IMR-90 (cell line): ENCODE data around the gene C7orf57. TPM values are rescaled to one million over a fixed set of nuclear protein-coding genes. Genes with fewer than 3 reads are reported as not detected.
A peak's percentile ranks its signal among the peaks of the same experiment; 100 is the strongest.

Source experiments
- ATAC-seq: fragments of 200-7000 bp; cut with Tn5 transposase; 2 replicates; pipeline ENCODE4 v1.9.1; 2020; ENCODE audit warnings: low read depth, mild to moderate bottlenecking, moderate library complexity
- BruUV-seq: library from RNA; stranded (reverse); fragments of 400-500 nt; replicated peaks from 2 replicates; lab custom pipeline; 2021; lab: Mats Ljungman, UMichigan
- CTCF ChIA-PET: fragments of 300-600 bp; formaldehyde crosslinking; extraction: SDS; loops from one replicate; lab custom pipeline; 2021; ENCODE audit warnings: antibody characterized with exemption; lab: Yijun Ruan, JAX
- POLR2A ChIA-PET: fragments of 300-600 bp; sonication (Branson Sonifier 250); formaldehyde crosslinking; loops from one replicate; lab custom pipeline; 2022; ENCODE audit warnings: antibody characterized with exemption; ENCODE audit not compliant: unreplicated experiment; lab: Charles Lee
- DNase-seq: peaks from one replicate; pipeline ENCODE4 v3.0.0; 2013
- H2AFZ ChIP-seq: replicated peaks from 2 replicates; pipeline ENCODE3; 2013; ENCODE audit warnings: low read length, mild to moderate bottlenecking; ENCODE audit not compliant: poor library complexity
- H2AK5ac ChIP-seq: 2 replicates; pipeline ENCODE4 v1.6.1; 2013; ENCODE audit warnings: low read depth, low read length, inconsistent platforms
- H2AK9ac ChIP-seq: replicated peaks from 2 replicates; pipeline ENCODE3; 2013; ENCODE audit warnings: mild to moderate bottlenecking, low read depth, low read length, moderate library complexity; ENCODE audit not compliant: poor library complexity
- H2BK120ac ChIP-seq: 2 replicates; pipeline ENCODE4 v1.6.1; 2013; ENCODE audit warnings: low read depth, low read length, inconsistent platforms
- H2BK15ac ChIP-seq: 3 replicates; pipeline ENCODE4 v1.6.1; 2013; ENCODE audit warnings: low read depth, low read length, inconsistent platforms
- H2BK20ac ChIP-seq: 2 replicates; pipeline ENCODE4 v1.6.1; 2013; ENCODE audit warnings: low read depth, mild to moderate bottlenecking, inconsistent platforms, low read length, moderate library complexity
- H2BK5ac ChIP-seq: 2 replicates; pipeline ENCODE4 v1.6.1; 2013; ENCODE audit warnings: mild to moderate bottlenecking, low read depth, low read length, inconsistent platforms; ENCODE audit not compliant: poor library complexity, severe bottlenecking
- H3K14ac ChIP-seq: replicated peaks from 2 replicates; pipeline ENCODE4 v1.6.1; 2013; ENCODE audit warnings: low read depth, low read length, inconsistent platforms
- H3K18ac ChIP-seq: 2 replicates; pipeline ENCODE4 v1.6.1; 2013; ENCODE audit warnings: low read depth, low read length, control low read depth
- H3K23ac ChIP-seq: 2 replicates; pipeline ENCODE4 v1.6.1; 2013; ENCODE audit warnings: low read depth, low read length, inconsistent platforms
- H3K27ac ChIP-seq: 2 replicates; pipeline ENCODE4 v1.5.1; 2013; ENCODE audit warnings: mild to moderate bottlenecking, control low read depth, low read length; ENCODE audit not compliant: insufficient read depth
- H3K27me3 ChIP-seq: 2 replicates; pipeline ENCODE4 v1.6.1; 2013; ENCODE audit warnings: low read length; ENCODE audit not compliant: control insufficient read depth, insufficient read depth
- H3K36me3 ChIP-seq: 2 replicates; pipeline ENCODE4 v1.6.1; 2013; ENCODE audit warnings: low read length, mixed read lengths; ENCODE audit not compliant: control insufficient read depth, insufficient read depth
- H3K4ac ChIP-seq: 2 replicates; pipeline ENCODE4 v1.6.1; 2013; ENCODE audit warnings: low read depth, low read length, inconsistent platforms
- H3K4me1 ChIP-seq: 2 replicates; pipeline ENCODE4 v1.6.1; 2013; ENCODE audit warnings: low read length, mixed read lengths; ENCODE audit not compliant: control insufficient read depth, insufficient read depth
- H3K4me2 ChIP-seq: 2 replicates; pipeline ENCODE4 v1.6.1; 2013; ENCODE audit warnings: low read depth, mild to moderate bottlenecking, control low read depth, low read length, moderate library complexity
- H3K4me3 ChIP-seq: 2 replicates; pipeline ENCODE4 v1.5.1; 2013; ENCODE audit warnings: low read depth, mild to moderate bottlenecking, control low read depth, low read length, moderate library complexity; ENCODE audit not compliant: insufficient read depth
- H3K56ac ChIP-seq: 2 replicates; pipeline ENCODE4 v1.6.1; 2013; ENCODE audit warnings: low read length, inconsistent platforms; ENCODE audit not compliant: insufficient read depth; ENCODE audit errors: extremely low read depth
- H3K79me1 ChIP-seq, 2 experiments: 2 replicates each; pipeline ENCODE4 v1.6.1; 2013; ENCODE audit warnings: low read length in 2 of 2, inconsistent platforms in 1 of 2, low read depth in 1 of 2
- H3K9ac ChIP-seq: 2 replicates; pipeline ENCODE4 v1.6.1; 2013; ENCODE audit warnings: low read depth, low read length, control low read depth
- H3K9me1 ChIP-seq: 2 replicates; pipeline ENCODE4 v1.6.1; 2013; ENCODE audit warnings: low read length, inconsistent platforms; ENCODE audit not compliant: insufficient read depth
- H3K9me3 ChIP-seq: 2 replicates; pipeline ENCODE4 v1.6.1; 2013; ENCODE audit warnings: low read length; ENCODE audit not compliant: control insufficient read depth, insufficient read depth
- H4K20me1 ChIP-seq: 2 replicates; pipeline ENCODE4 v1.6.1; 2013; ENCODE audit warnings: low read length, inconsistent platforms; ENCODE audit not compliant: insufficient read depth
- H4K5ac ChIP-seq: 2 replicates; pipeline ENCODE4 v1.6.1; 2013; ENCODE audit warnings: mild to moderate bottlenecking, low read depth, low read length, control low read depth
- H4K8ac ChIP-seq, 2 experiments: 2 replicates each; pipeline ENCODE4 v1.6.1; 2013; ENCODE audit warnings: low read depth in 2 of 2, low read length in 2 of 2, control low read depth in 1 of 2, inconsistent platforms in 1 of 2
- H4K91ac ChIP-seq: 2 replicates; pipeline ENCODE4 v1.6.1; 2013; ENCODE audit warnings: low read depth, low read length, inconsistent platforms; ENCODE audit not compliant: insufficient read depth
- ELK1 ChIP-seq: fragments of 150-350 bp; IDR thresholded peaks from 2 replicates; pipeline ENCODE4 v1.6.1; 2016; ENCODE audit warnings: low read depth, mild to moderate bottlenecking, low read length, moderate library complexity, borderline replicate concordance
- MAZ ChIP-seq: IDR thresholded peaks from 2 replicates; pipeline ENCODE4 v1.6.1; 2012; ENCODE audit warnings: low read depth, mild to moderate bottlenecking, low read length, improper control_type of control experiment, moderate library complexity, borderline replicate concordance
- MXI1 ChIP-seq: IDR thresholded peaks from 2 replicates; pipeline ENCODE4 v1.6.1; 2012; ENCODE audit warnings: low read depth, mild to moderate bottlenecking, low read length, moderate library complexity, borderline replicate concordance
- POLR2A ChIP-seq: IDR thresholded peaks from 2 replicates; pipeline ENCODE4 v1.6.1; 2012; ENCODE audit warnings: mild to moderate bottlenecking, low read depth, low read length
- RAD21 ChIP-seq: IDR thresholded peaks from 2 replicates; pipeline ENCODE4 v1.6.1; 2012; ENCODE audit warnings: low read length, improper control_type of control experiment
- RFX5 ChIP-seq: IDR thresholded peaks from 2 replicates; pipeline ENCODE4 v1.8.0; 2012; ENCODE audit warnings: low read depth, mild to moderate bottlenecking, low read length, moderate library complexity
- SMC3 ChIP-seq: fragments of 150-350 bp; IDR thresholded peaks from 2 replicates; pipeline ENCODE4 v1.6.1; 2016; ENCODE audit warnings: low read depth, mild to moderate bottlenecking, antibody characterized with exemption, low read length, moderate library complexity
- WGBS, 2 experiments: methylation state at CpG; one replicate each; pipeline versions ENCODE4 v1.1.5 to v1.1.7; 2013; ENCODE audit warnings: missing lambda C conversion rate in 2 of 2; ENCODE audit not compliant: insufficient read length in 1 of 2; ENCODE audit errors: extremely low coverage in 2 of 2; 5-methylcytosine and 5-hydroxymethylcytosine counted together
- dilution Hi-C: fragments of 300-500 bp; cut with HindIII; formaldehyde crosslinking; loops from one replicate; pipeline ENCODE4 v1.14.3; 2018; ENCODE audit warnings: low sequenced_read_pairs; ENCODE audit not compliant: unreplicated experiment
- in situ Hi-C: fragments of 300-500 bp; cut with MboI; formaldehyde crosslinking; loops from 3 replicates; pipeline ENCODE4 v1.14.3; 2019; ENCODE audit warnings: low sequenced_read_pairs, inconsistent platforms, mixed read lengths
- intact Hi-C: fragments of 100-400 bp; cut with micrococcal nuclease; formaldehyde crosslinking; loops from 2 replicates; pipeline ENCODE4 v1.10.0; 2022
- polyA plus RNA-seq, 3 experiments: library from polyadenylated mRNA; depleted of rRNA; stranded (reverse); fragments of >200 nt; gene quantifications; 2 replicates each; pipeline ENCODE4 v1.2.3, GENCODE V29; 2012; ENCODE audit warnings: low replicate concordance in 1 of 3
- total RNA-seq: library from RNA; depleted of rRNA; stranded (reverse); fragments of >200 nt; gene quantifications from 2 replicates; pipeline ENCODE4 v1.2.3, GENCODE V29; 2012
- TF ChIP-seq, protein P1 (sequence below): conservative IDR thresholded peaks from 2 replicates; pipeline ENCODE4 v1.5.1; 2012; ENCODE audit warnings: mild to moderate bottlenecking, low read depth, low read length, improper control_type of control experiment

Gene C7orf57
- total and polyA plus RNA-seq, 2 of the 4 experiments (the other 2 are of a cell fraction), result not detected

- TF ChIP-seq MXI1, result no peak
These were observed 44.1 kb upstream of the C7orf57 start (continued) for GRCh38 chr7:47991270-47991669.

DNA sequence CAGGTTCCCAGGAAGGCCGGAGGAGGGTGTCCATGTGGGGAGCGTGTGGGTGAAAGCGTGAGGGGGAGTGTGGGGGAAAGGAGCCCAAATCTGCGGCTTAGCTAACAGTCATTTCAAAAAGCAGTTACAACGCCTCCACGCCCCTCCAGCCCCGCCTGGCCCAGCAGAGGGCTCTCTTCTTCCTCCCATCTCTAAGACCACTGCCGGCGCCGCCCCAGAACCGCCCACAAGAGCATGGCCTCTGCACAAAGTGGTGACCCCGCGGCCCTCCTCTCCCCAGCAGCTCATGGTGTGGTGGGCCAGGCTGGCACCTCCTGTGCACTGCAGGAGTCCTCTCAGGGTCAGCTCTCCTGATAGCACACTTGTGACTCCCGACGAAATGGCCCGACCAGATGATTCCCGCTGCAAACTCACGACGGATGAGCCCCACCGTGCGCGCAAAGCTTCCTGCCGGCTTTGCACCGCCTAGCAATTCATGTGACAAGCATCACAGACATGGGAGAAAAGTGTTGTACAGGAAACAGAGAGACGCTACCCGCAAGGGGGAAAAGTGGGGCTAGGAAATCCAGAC lies 43.5 kb upstream of the C7orf57 start:
- peak overlapping the region; percentile 84 for H2AK9ac ChIP-seq
- no peaks in the 10 kb centered on the region for H3K79me1 ChIP-seq
- peak overlapping the region; percentile 92 for H3K14ac ChIP-seq
- in situ Hi-C loops (no loop called here), dilution Hi-C loops (loop anchor here (25.0 kb wide), 1 partner anchor 120 kb away; no protein-coding TSS in a partner anchor), intact Hi-C loops (loop anchor here (1.0 to 5.0 kb wide), 3 partner anchors 95 to 162 kb away; partner anchors contain the start of gene UPP1)
- no peaks in the 10 kb centered on the region; the same call in 1 of the 2 replicates for H3K27me3 ChIP-seq
- H2BK5ac ChIP-seq, result no peak overlapping the region
- TF ChIP-seq SMC3 (peak; percentile 82), POLR2A (no peak), RAD21 (peak; percentile 73), ELK1 (no peak), MAZ (0 out of 2 replicates have a peak, but pooled peaks have one; percentile 27), RFX5 (no peak)
- TF ChIP-seq, protein P1, sequence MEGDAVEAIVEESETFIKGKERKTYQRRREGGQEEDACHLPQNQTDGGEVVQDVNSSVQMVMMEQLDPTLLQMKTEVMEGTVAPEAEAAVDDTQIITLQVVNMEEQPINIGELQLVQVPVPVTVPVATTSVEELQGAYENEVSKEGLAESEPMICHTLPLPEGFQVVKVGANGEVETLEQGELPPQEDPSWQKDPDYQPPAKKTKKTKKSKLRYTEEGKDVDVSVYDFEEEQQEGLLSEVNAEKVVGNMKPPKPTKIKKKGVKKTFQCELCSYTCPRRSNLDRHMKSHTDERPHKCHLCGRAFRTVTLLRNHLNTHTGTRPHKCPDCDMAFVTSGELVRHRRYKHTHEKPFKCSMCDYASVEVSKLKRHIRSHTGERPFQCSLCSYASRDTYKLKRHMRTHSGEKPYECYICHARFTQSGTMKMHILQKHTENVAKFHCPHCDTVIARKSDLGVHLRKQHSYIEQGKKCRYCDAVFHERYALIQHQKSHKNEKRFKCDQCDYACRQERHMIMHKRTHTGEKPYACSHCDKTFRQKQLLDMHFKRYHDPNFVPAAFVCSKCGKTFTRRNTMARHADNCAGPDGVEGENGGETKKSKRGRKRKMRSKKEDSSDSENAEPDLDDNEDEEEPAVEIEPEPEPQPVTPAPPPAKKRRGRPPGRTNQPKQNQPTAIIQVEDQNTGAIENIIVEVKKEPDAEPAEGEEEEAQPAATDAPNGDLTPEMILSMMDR, result peak; percentile 70
- WGBS, 2 experiments, result 7% methylated on average over 15 of the region's 26 CpGs; no CpG with 5 or more reads in 1 of the 2 experiments
- H3K9me3 ChIP-seq, result no peaks in the 10 kb centered on the region
- H3K27ac ChIP-seq, result no peak overlapping the region; the same call in 1 of the 2 replicates
- H2BK20ac ChIP-seq, result peak overlapping the region; percentile 81; the same call in 1 of the 2 replicates
- H3K36me3 ChIP-seq, result no peaks in the 10 kb centered on the region
- H2AK5ac ChIP-seq, result no peak overlapping the region
- peak overlapping the region; percentile 44 for H3K4me3 ChIP-seq
- H3K4me1 ChIP-seq, result no peaks in the 10 kb centered on the region; the same call in 1 of the 2 replicates
- peak overlapping the region; percentile 89 to 93 for H4K8ac ChIP-seq
- DNase-seq (peak; percentile 51), ATAC-seq (peak; percentile 100)
- peak overlapping the region; percentile 91 for H4K91ac ChIP-seq
- no peaks in the 10 kb centered on the region for H4K20me1 ChIP-seq
- H3K23ac ChIP-seq, result peak overlapping the region; percentile 60; the same call in 1 of the 2 replicates
- H4K5ac ChIP-seq, result no peak overlapping the region
- peak overlapping the region; percentile 95 for H2BK120ac ChIP-seq
- CTCF ChIA-PET, result interaction anchor here (0.5 to 2.3 kb wide), 16 partner anchors 9 to 482 kb away, joined by 3 to 20 read pairs (median 4); partner anchors contain the start of genes PKD1L1 and UPP1
- peak overlapping the region; percentile 96 for H2AFZ ChIP-seq
- H3K4me2 ChIP-seq, result peak overlapping the region; percentile 82
- no TSS peak for BruUV-seq
- H3K56ac ChIP-seq, result peak overlapping the region; percentile 54; the same call in 1 of the 2 replicates
- POLR2A ChIA-PET, result no interaction called here
- H2BK15ac ChIP-seq, result peak overlapping the region; percentile 82; the same call in 2 of the 3 replicates
- H3K4ac ChIP-seq, result peak overlapping the region; percentile 86
- H3K18ac ChIP-seq, result no peak overlapping the region
- peak overlapping the region; percentile 65 for H3K9ac ChIP-seq
- no peaks in the 10 kb centered on the region for H3K9me1 ChIP-seq
